ENCODE measurements around the gene LCOR.

The LCOR gene

GRCh38 chr10:97037365-97038361, 205.6 kb downstream of the LCOR start:
- peak; percentile 38 for DNase-seq

GRCh38 chr10:97038688-97039087, 206.6 kb downstream of the LCOR start:
- DNase-seq = no peak

DNA sequence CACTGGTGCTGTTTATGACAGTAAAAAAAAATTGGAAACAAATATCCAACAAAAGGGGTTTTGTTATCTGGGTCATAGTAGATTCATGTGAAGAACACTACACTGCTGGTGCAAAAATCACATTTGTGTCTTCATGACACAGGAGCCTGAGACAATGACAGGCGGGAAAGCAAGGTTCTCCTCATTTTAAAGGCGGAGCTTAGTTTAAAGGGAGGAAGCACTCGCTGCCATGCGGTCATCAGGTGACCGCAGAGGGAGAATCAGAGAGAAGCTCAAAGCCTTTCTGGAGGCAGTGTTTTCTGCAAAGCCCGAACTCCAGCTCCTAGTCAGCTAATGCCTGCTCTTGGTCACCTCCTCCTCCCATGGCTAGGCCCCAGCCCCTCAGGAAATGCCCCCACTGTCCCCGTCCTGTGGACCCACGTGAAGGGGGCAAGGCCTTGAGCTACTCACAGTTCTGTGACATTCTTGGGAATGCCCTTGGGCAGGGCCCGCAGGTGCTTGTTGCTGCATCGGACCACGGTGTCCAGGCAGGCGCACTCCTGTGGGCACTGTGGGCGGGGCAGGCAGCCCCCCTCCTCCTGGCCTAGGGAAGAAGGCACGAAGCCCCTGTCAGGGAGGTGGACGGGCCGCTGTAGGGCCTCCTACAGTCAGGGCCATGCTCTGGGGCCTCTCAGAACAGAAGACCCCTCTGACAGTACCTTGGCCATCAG, 207.6 kb downstream of the LCOR start:
- no peak for DNase-seq

GRCh38 chr10:97040248-97040584, 208.1 kb downstream of the LCOR start:
- DNase-seq = no peak

DNA sequence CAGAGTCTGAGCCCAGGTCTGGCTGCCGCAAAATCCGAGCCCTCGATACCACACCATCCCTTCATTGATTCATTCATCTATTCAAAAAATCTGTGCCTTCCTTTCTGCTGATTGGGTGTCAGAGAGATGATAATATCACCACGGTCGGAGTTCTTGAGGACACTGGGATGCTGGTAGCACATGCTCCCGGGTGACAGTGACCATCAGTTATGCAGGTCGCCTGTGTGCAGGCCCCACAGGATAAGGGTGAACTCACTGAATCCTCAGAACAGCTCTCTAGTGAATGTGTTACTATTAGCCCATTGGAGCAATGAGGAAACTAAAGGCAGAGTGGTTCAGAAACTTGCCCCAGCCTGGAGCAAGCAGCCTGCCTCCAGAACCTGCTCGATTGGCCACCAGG, 208.6 kb downstream of the LCOR start:
- DNase-seq = no peak

GRCh38 chr10:97042081-97042480, 210.0 kb downstream of the LCOR start:
- DNase-seq = no peak

- no peak for DNase-seq
These were observed 210.8 kb downstream of the LCOR start for GRCh38 chr10:97042716-97043562.

GRCh38 chr10:97043563-97043855, 211.4 kb downstream of the LCOR start:
- DNase-seq = no peak
